ENCODE data around the gene RIMOC1. TPM values are rescaled to one million over a fixed set of nuclear protein-coding genes. Genes with fewer than 3 reads are reported as not detected.

RIMOC1 gene
- total and polyA plus RNA-seq, 10 of the 15 experiments (the other 5 are each of a cell fraction or from before 2014, with no cell fraction given), result 3.9 to 33.1 (median 16.0) TPM

DNA sequence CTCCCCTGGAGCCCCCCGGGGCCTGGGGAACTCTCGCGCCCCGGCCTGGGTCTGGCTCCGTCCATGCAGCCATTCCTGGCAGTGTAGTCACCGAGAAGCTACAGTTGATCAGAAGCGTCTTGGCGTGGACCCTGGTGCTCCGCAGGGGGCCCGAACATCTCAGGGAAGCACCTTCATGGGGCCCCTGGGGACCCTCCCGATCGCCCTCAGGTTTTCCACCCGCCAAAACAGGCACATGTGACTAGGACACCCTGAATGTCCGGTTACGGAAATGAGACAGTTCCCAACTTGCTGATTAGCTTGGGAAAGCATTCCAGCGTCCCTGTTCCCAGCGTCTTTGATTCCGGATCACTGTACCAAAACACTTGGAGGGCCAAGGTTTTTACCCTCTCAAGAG, 21.4 kb downstream of the RIMOC1 start (continued):
- TF ChIP-seq, protein P1, sequence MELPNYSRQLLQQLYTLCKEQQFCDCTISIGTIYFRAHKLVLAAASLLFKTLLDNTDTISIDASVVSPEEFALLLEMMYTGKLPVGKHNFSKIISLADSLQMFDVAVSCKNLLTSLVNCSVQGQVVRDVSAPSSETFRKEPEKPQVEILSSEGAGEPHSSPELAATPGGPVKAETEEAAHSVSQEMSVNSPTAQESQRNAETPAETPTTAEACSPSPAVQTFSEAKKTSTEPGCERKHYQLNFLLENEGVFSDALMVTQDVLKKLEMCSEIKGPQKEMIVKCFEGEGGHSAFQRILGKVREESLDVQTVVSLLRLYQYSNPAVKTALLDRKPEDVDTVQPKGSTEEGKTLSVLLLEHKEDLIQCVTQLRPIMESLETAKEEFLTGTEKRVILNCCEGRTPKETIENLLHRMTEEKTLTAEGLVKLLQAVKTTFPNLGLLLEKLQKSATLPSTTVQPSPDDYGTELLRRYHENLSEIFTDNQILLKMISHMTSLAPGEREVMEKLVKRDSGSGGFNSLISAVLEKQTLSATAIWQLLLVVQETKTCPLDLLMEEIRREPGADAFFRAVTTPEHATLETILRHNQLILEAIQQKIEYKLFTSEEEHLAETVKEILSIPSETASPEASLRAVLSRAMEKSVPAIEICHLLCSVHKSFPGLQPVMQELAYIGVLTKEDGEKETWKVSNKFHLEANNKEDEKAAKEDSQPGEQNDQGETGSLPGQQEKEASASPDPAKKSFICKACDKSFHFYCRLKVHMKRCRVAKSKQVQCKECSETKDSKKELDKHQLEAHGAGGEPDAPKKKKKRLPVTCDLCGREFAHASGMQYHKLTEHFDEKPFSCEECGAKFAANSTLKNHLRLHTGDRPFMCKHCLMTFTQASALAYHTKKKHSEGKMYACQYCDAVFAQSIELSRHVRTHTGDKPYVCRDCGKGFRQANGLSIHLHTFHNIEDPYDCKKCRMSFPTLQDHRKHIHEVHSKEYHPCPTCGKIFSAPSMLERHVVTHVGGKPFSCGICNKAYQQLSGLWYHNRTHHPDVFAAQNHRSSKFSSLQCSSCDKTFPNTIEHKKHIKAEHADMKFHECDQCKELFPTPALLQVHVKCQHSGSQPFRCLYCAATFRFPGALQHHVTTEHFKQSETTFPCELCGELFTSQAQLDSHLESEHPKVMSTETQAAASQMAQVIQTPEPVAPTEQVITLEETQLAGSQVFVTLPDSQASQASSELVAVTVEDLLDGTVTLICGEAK (IDR thresholded peaks at IDR 0.05; ENCODE audit: borderline replicate concordance), result no peak
- peak; percentile 70 for TF ChIP-seq MEF2B (IDR thresholded peaks at IDR 0.05; ENCODE audit: partially characterized antibody, poor library complexity, severe bottlenecking)
- 0 out of 2 replicates have a peak, but pooled peaks have one; percentile 15 for TF ChIP-seq ASH2L (IDR thresholded peaks at IDR 0.05; ENCODE audit: borderline replicate concordance, low read depth)

- RAD21 ChIA-PET (ENCODE audit: unreplicated experiment), result interaction anchor here (1.1 to 1.4 kb wide), 3 partner anchors 24 to 68 kb away, joined by 3 to 7 read pairs (median 3); partner anchors contain the start of gene RIMOC1
- WGBS (ENCODE audit: insufficient coverage, insufficient replicate concordance, low lambda C conversion rate, missing lambda C conversion rate), result 99% methylated on average over 4 of the region's 4 CpGs
- no peak for FAIRE-seq
Observed at GRCh38 chr5:41927604-41928003, 23.5 kb downstream of the RIMOC1 start.

More at GRCh38 chr5:41927604-41928003, 23.5 kb downstream of the RIMOC1 start:
- Histone ChIP-seq H2AFZ (ENCODE audit: control insufficient read depth, low read depth, low read length) (no peak overlapping the region), H3K9me3 (replicated peaks; ENCODE audit: control insufficient read depth, insufficient read depth, low read length) (no peaks in the 10 kb centered on the region), H3K36me3 (ENCODE audit: control insufficient read depth in 2 of 2, insufficient read depth in 2 of 2, low read length in 1 of 2) (no peaks in the 10 kb centered on the region; a peak in 1 of 4 replicates), H3K4me1 (ENCODE audit: control insufficient read depth, insufficient read depth, low read length) (peaks cover 12% of the 10 kb centered on the region), H3K79me2 (ENCODE audit: control insufficient read depth, insufficient read depth, low read length) (peaks cover 4% of the 10 kb centered on the region), H3K4me2 (ENCODE audit: control insufficient read depth, insufficient read depth) (no peak overlapping the region), H3K27me3 (replicated peaks in 1 of 2; ENCODE audit: control insufficient read depth in 2 of 2, insufficient read depth in 2 of 2, low read length in 1 of 2) (no peaks in the 10 kb centered on the region), H3K4me3 (no peak overlapping the region), H3K9ac (ENCODE audit: control insufficient read depth, insufficient read depth, low read length) (no peak overlapping the region), H4K20me1 (ENCODE audit: control insufficient read depth, insufficient read depth) (no peaks in the 10 kb centered on the region), H3K27ac (ENCODE audit: control insufficient read depth, insufficient read depth) (no peak overlapping the region)
- DNase-seq (ENCODE audit: low read depth, low spot score) (no peak), ATAC-seq (no peak)
- BruUV-seq (replicated peaks), result no TSS peak
- in situ Hi-C loops (cut with MboI) (no loop called here), intact Hi-C loops (cut with micrococcal nuclease; ENCODE audit: unreplicated experiment) (loop anchor here (5.0 to 10.0 kb wide), 2 partner anchors 130 to 1677 kb away; partner anchors contain the start of gene NNT)
- POLR2A ChIA-PET, result interaction anchor here (1.2 kb wide), 1 partner anchor 10 kb away, joined by 5 read pairs; no protein-coding TSS in a partner anchor
- CTCF ChIA-PET, result interaction anchor here (0.5 to 1.6 kb wide), 8 partner anchors 10 to 1178 kb away, joined by 3 to 6 read pairs (median 4); partner anchors contain the start of gene RIMOC1
- TF ChIP-seq HCFC1 (IDR thresholded peaks at IDR 0.05; ENCODE audit: low read length), result no peak
- TF ChIP-seq STAT1 (conservative IDR thresholded peaks at IDR 0.05), result no peak
- SMC1A ChIA-PET (ENCODE audit: uncharacterized antibody, unreplicated experiment), result interaction anchor here (0.8 to 3.6 kb wide), 10 partner anchors 8 to 219 kb away, joined by 3 to 16 read pairs (median 4); partner anchors contain the start of gene RIMOC1
